Panc1 (cell line): ENCODE measurements around the gene KRTAP19-8.

Source experiments
- CTCF ChIP-seq: fragments of 450-650 bp; IDR thresholded peaks from 2 replicates; pipeline ENCODE4 v1.5.1; 2017; ENCODE audit warnings: mild to moderate bottlenecking
- REST ChIP-seq, 2 experiments: IDR thresholded peaks; 2 replicates each; pipeline ENCODE4 v1.6.1; 2011 to 2012; ENCODE audit warnings: low read depth in 2 of 2, control low read depth in 1 of 2, low read length in 1 of 2, mild to moderate bottlenecking in 1 of 2, moderate library complexity in 1 of 2; ENCODE audit not compliant: insufficient read depth in 1 of 2
- SIN3A ChIP-seq: IDR thresholded peaks from 2 replicates; pipeline ENCODE4 v1.6.1; 2012; ENCODE audit warnings: low read depth, mild to moderate bottlenecking, low read length, moderate library complexity, borderline replicate concordance; ENCODE audit not compliant: insufficient read depth

- TF ChIP-seq CTCF (no peak), SIN3A (no peak), REST (IDR thresholded peaks at IDR 0.05; ENCODE audit: insufficient read depth in 1 of 2, low read depth in 2 of 2, low read length in 1 of 2) (no peak)
Measured at GRCh38 chr21:31014891-31015290, 23.4 kb downstream of the KRTAP19-8 start.
